Measurements from ENCODE around the gene MDFIC2.
"Not testable (repeated sequence)": the region's sequence is repeated elsewhere in the genome, so short reads cannot be mapped to it uniquely, and the experiment has no call there.

Gene MDFIC2

DNA sequence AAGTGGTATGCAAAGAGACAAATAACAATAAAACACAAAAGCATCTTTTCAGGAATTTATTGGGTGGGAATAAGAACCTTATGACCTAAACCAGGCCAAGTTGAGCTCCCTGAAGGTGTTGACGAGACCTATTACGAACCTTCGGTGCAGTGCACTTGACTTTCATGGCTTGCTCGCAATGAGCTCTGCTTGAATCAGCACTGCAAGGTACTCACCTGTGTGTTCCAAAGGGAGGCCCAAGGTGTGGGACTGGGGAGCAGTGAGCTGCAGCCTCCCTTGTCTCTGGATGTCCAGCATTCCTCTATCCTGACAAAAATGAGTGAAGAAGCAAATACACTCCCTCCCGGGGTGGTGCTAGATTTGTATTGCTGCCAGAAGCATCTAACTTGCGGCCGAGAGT is at the start of gene MDFIC2:
Gene MDFIC2, minus strand, starts transcription at position 303 of the 400 bp plus-strand sequence. CDS start 665 bp downstream, outside the sequence.
- Histone ChIP-seq H3K9ac (ENCODE audit: low read length) (no peak within 1 kb of the TSS), H3K27ac (ENCODE audit: low read depth, low read length) (no peak within 1 kb of the TSS), H3K36me3 (ENCODE audit: control insufficient read depth, insufficient read depth, low read length) (no peaks in the 10 kb centered on the region), H3K27me3 (ENCODE audit: control insufficient read depth, insufficient read depth, low read length) (no peaks in the 10 kb centered on the region), H3K4me1 (ENCODE audit: control insufficient read depth, insufficient read depth, low read length) (no peaks in the 10 kb centered on the region), H3K4me3 (ENCODE audit: low read length) (no peak within 1 kb of the TSS)

DNA sequence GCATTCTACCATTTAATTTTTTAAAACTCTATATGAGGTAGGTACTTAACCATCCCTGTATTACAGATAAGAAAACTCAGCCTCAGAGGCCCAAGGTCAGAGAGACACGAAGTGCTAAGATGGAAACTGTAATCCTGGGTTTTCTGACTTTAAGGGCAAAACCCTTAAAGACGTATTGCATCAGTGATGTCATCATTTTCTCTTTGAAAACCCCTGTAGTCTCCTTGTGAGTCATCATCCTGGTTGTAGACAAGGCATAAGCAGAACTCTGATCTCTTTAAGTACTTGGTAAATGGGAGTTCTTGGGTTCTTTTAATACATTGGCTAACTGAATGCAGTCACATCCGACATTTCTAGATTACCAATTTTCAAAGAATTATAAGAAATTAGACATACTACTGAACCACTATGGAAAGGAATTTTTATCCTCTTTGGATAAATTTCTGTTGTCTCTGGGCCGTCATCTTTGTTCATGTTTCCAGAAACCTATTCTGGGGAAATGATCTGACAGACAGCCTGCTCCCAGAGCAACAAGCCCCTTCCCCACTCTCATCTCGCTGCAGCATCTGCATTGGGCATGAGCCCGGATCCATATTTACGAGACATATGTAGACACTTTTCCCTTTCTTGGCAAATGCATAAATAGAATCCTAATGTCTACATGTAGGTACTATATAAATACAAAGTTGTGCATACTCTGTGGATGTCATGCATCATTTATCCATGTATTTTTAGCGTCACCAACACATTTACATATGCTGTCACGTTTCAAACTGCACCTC is 48.7 kb upstream of the MDFIC2 start:
- H3K27ac ChIP-seq (ENCODE audit: low read depth, low read length), result no peak overlapping the region
- H3K9ac ChIP-seq (ENCODE audit: low read length), result no peak overlapping the region

DNA sequence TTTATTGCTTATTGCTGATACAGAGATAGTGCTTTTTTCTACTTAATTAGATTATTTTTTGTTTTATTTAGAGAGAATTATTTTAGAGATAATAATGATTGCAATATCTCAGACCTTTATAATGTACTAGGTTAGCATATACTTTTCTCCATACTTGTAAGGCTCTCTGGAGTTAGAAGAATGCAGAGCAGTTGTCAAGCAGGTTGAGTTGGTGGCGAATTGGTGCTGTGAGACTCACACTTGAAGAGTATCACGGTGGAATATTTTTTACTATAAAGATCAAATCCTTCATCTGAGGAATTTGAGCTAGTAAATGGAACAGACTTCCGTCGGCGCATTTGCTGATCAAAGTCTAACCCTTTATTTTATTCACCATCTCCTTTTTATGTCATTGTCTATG is 47.3 kb upstream of the MDFIC2 start:
- H3K27ac ChIP-seq (ENCODE audit: low read depth, low read length), result no peak overlapping the region
- H3K27me3 ChIP-seq (ENCODE audit: control insufficient read depth, insufficient read depth, low read length), result no peaks in the 10 kb centered on the region
- H3K4me1 ChIP-seq (ENCODE audit: control insufficient read depth, insufficient read depth, low read length), result no peaks in the 10 kb centered on the region
- H3K36me3 ChIP-seq (ENCODE audit: control insufficient read depth, insufficient read depth, low read length), result no peaks in the 10 kb centered on the region
- H3K4me3 ChIP-seq (ENCODE audit: low read length), result no peak overlapping the region
- no peak overlapping the region for H3K9ac ChIP-seq (ENCODE audit: low read length)

More for the DNA sequence above, 48.7 kb upstream of the MDFIC2 start:
- Histone ChIP-seq H3K36me3 (ENCODE audit: control insufficient read depth, insufficient read depth, low read length) (no peaks in the 10 kb centered on the region), H3K4me1 (ENCODE audit: control insufficient read depth, insufficient read depth, low read length) (no peaks in the 10 kb centered on the region), H3K27me3 (ENCODE audit: control insufficient read depth, insufficient read depth, low read length) (no peaks in the 10 kb centered on the region), H3K4me3 (ENCODE audit: low read length) (no peak overlapping the region)

- no peaks in the 10 kb centered on the region for H3K27me3 ChIP-seq (ENCODE audit: control insufficient read depth, insufficient read depth, low read length)
- no peak overlapping the region for H3K4me3 ChIP-seq (ENCODE audit: low read length)
- no peaks in the 10 kb centered on the region for H3K4me1 ChIP-seq (ENCODE audit: control insufficient read depth, insufficient read depth, low read length)
- no peak overlapping the region for H3K9ac ChIP-seq (ENCODE audit: low read length)
- no peaks in the 10 kb centered on the region for H3K36me3 ChIP-seq (ENCODE audit: control insufficient read depth, insufficient read depth, low read length)
- H3K27ac ChIP-seq (ENCODE audit: low read depth, low read length), result no peak overlapping the region
Observed at GRCh38 chr3:70358978-70359580, 46.6 kb upstream of the MDFIC2 start.

GRCh38 chr3:70352215-70352614 is 39.8 kb upstream of the MDFIC2 start:
- Histone ChIP-seq H3K4me3 (ENCODE audit: low read length) (no peak overlapping the region), H3K9ac (ENCODE audit: low read length) (no peak overlapping the region), H3K27ac (ENCODE audit: low read depth, low read length) (no peak overlapping the region), H3K27me3 (ENCODE audit: control insufficient read depth, insufficient read depth, low read length) (no peaks in the 10 kb centered on the region), H3K4me1 (ENCODE audit: control insufficient read depth, insufficient read depth, low read length) (no peaks in the 10 kb centered on the region), H3K36me3 (ENCODE audit: control insufficient read depth, insufficient read depth, low read length) (no peaks in the 10 kb centered on the region)

DNA sequence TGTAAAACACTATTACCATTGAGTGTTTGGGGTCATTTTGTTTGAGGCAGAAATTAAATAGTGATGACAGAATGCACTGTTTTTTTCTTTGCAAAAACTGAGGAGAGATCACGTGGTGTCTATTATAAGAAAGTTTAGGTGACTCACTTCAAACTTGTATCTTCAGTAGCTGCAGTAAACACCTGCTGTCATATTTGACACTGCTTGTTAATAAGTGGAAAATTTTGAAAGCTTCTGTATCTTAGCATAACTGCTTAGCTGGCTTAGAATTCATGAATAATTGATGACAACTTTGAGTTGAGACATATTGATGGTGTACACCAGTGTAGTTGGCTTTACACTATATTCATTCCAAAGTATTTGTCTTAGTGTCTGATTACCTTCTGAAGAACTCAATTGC is 29.7 kb upstream of the MDFIC2 start:
- no peaks in the 10 kb centered on the region for H3K27me3 ChIP-seq (ENCODE audit: control insufficient read depth, insufficient read depth, low read length)
- H3K27ac ChIP-seq (ENCODE audit: low read depth, low read length), result no peak overlapping the region
- H3K36me3 ChIP-seq (ENCODE audit: control insufficient read depth, insufficient read depth, low read length), result no peaks in the 10 kb centered on the region
- no peak overlapping the region for H3K9ac ChIP-seq (ENCODE audit: low read length)
- no peaks in the 10 kb centered on the region for H3K4me1 ChIP-seq (ENCODE audit: control insufficient read depth, insufficient read depth, low read length)
- H3K4me3 ChIP-seq (ENCODE audit: low read length), result no peak overlapping the region

DNA sequence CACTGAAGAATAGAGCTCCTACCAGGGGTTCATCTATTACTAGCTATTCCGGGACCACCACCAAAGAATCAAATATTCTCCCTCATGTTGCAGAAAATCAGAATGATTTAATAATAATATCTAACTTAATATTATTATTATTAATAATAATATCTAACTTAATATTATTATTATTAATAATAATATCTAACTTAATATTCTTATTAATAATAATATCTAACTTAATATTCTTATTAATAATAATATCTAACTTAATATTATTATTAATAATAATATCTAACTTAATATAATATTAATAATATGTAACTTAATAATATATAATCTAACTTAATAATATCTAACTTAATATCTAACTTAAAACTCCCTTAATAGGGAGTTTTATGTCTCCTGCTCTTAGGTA is 24.4 kb upstream of the MDFIC2 start:
- H3K9ac ChIP-seq (ENCODE audit: low read length); H3K27ac ChIP-seq (ENCODE audit: low read depth, low read length); H3K4me3 ChIP-seq (ENCODE audit: low read length); H3K36me3 ChIP-seq (ENCODE audit: control insufficient read depth, insufficient read depth, low read length); H3K27me3 ChIP-seq (ENCODE audit: control insufficient read depth, insufficient read depth, low read length); H3K4me1 ChIP-seq (ENCODE audit: control insufficient read depth, insufficient read depth, low read length): not testable (repeated sequence)

- H3K27ac ChIP-seq (ENCODE audit: low read depth, low read length), result no peak overlapping the region
- H3K36me3 ChIP-seq (ENCODE audit: control insufficient read depth, insufficient read depth, low read length), result no peaks in the 10 kb centered on the region
- H3K4me1 ChIP-seq (ENCODE audit: control insufficient read depth, insufficient read depth, low read length), result no peaks in the 10 kb centered on the region
- H3K9ac ChIP-seq (ENCODE audit: low read length), result no peak overlapping the region
- H3K4me3 ChIP-seq (ENCODE audit: low read length), result no peak overlapping the region
- no peaks in the 10 kb centered on the region for H3K27me3 ChIP-seq (ENCODE audit: control insufficient read depth, insufficient read depth, low read length)
Observed at GRCh38 chr3:70333080-70333479, 20.6 kb upstream of the MDFIC2 start.

- Histone ChIP-seq H3K27me3 (ENCODE audit: control insufficient read depth, insufficient read depth, low read length) (no peaks in the 10 kb centered on the region), H3K36me3 (ENCODE audit: control insufficient read depth, insufficient read depth, low read length) (no peaks in the 10 kb centered on the region), H3K9ac (ENCODE audit: low read length) (no peak overlapping the region), H3K27ac (ENCODE audit: low read depth, low read length) (no peak overlapping the region), H3K4me3 (ENCODE audit: low read length) (no peak overlapping the region), H3K4me1 (ENCODE audit: control insufficient read depth, insufficient read depth, low read length) (no peaks in the 10 kb centered on the region)
Observed at GRCh38 chr3:70315021-70315420, 2.6 kb upstream of the MDFIC2 start.

DNA sequence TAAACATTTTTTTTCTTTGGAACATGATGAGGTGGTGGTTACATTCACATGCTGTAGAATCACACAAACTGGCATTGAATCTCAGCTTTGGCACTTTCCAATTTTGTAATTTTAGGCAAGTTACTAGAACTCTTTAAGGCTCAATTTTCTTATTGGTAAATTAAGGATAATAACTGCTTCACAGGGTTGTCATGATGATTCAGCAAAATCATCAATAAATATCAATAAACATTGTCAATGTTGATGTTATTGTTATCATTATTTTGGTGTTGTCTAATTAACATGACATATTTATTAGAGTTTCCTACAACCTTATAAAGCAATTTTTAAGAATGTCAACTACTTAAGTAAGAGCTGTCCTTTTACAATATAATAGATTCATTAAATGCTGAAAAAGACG is 1.6 kb downstream of the MDFIC2 start:
- Histone ChIP-seq H3K36me3 (ENCODE audit: control insufficient read depth, insufficient read depth, low read length) (no peaks in the 10 kb centered on the region), H3K27ac (ENCODE audit: low read depth, low read length) (no peak overlapping the region), H3K9ac (ENCODE audit: low read length) (no peak overlapping the region), H3K4me3 (ENCODE audit: low read length) (no peak overlapping the region), H3K27me3 (ENCODE audit: control insufficient read depth, insufficient read depth, low read length) (no peaks in the 10 kb centered on the region), H3K4me1 (ENCODE audit: control insufficient read depth, insufficient read depth, low read length) (no peaks in the 10 kb centered on the region)

- Histone ChIP-seq H3K4me3 (ENCODE audit: low read length) (no peak overlapping the region), H3K36me3 (ENCODE audit: control insufficient read depth, insufficient read depth, low read length) (no peaks in the 10 kb centered on the region), H3K9ac (ENCODE audit: low read length) (no peak overlapping the region), H3K27me3 (ENCODE audit: control insufficient read depth, insufficient read depth, low read length) (no peaks in the 10 kb centered on the region), H3K27ac (ENCODE audit: low read depth, low read length) (no peak overlapping the region), H3K4me1 (ENCODE audit: control insufficient read depth, insufficient read depth, low read length) (no peaks in the 10 kb centered on the region)
Observed at GRCh38 chr3:70309591-70309990, 2.8 kb downstream of the MDFIC2 start.

GRCh38 chr3:70308760-70309159 is 3.7 kb downstream of the MDFIC2 start:
- H3K4me1 ChIP-seq (ENCODE audit: control insufficient read depth, insufficient read depth, low read length), result no peaks in the 10 kb centered on the region
- H3K9ac ChIP-seq (ENCODE audit: low read length), result no peak overlapping the region
- H3K27ac ChIP-seq (ENCODE audit: low read depth, low read length), result no peak overlapping the region
- H3K36me3 ChIP-seq (ENCODE audit: control insufficient read depth, insufficient read depth, low read length), result no peaks in the 10 kb centered on the region
- H3K4me3 ChIP-seq (ENCODE audit: low read length), result no peak overlapping the region
- H3K27me3 ChIP-seq (ENCODE audit: control insufficient read depth, insufficient read depth, low read length), result no peaks in the 10 kb centered on the region

DNA sequence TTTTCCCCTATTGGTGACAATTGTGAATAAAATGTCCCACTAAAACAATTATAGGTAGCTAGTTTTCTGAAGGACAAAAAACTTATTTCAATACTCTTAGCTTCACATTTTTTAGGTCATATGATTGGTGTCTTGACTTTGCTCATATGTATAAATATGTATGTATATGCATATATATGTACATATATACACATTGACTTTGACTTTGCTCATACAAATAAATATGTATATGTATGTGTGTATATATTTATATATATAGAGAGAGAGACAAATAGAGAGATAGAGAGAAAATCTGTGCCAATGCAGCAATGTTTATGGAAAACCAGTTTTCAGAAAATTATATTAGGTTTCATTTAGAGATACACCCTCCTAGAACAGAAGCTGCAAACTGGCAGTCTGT is 5.7 kb downstream of the MDFIC2 start:
- Histone ChIP-seq H3K27ac (ENCODE audit: low read depth, low read length) (no peak overlapping the region), H3K27me3 (ENCODE audit: control insufficient read depth, insufficient read depth, low read length) (no peaks in the 10 kb centered on the region), H3K36me3 (ENCODE audit: control insufficient read depth, insufficient read depth, low read length) (no peaks in the 10 kb centered on the region), H3K4me1 (ENCODE audit: control insufficient read depth, insufficient read depth, low read length) (no peaks in the 10 kb centered on the region), H3K9ac (ENCODE audit: low read length) (no peak overlapping the region), H3K4me3 (ENCODE audit: low read length) (no peak overlapping the region)
